KMS-11 (cell line): Measurements from ENCODE around the gene PRDM2.

Source experiments
- H2AFZ ChIP-seq: fragments of 200-600 bp; sonication (generic); 2 replicates; pipeline ENCODE4 v1.6.1; 2016; ENCODE audit warnings: antibody characterized with exemption, mixed run types, low read depth
- H3K27ac ChIP-seq: fragments of 200-600 bp; sonication (generic); 2 replicates; pipeline ENCODE4 v1.6.1; 2016; ENCODE audit warnings: mild to moderate bottlenecking, mixed run types
- H3K27me3 ChIP-seq: fragments of 200-600 bp; sonication (generic); 2 replicates; pipeline ENCODE4 v1.6.1; 2017; ENCODE audit warnings: mild to moderate bottlenecking, low read depth, mixed run types, moderate library complexity; ENCODE audit not compliant: insufficient read depth
- H3K36me3 ChIP-seq: fragments of 200-600 bp; sonication (generic); 2 replicates; pipeline ENCODE4 v1.6.1; 2017; ENCODE audit warnings: mild to moderate bottlenecking, mixed run types; ENCODE audit not compliant: insufficient read depth
- H3K4me1 ChIP-seq: fragments of 200-600 bp; sonication (generic); 2 replicates; pipeline ENCODE4 v1.6.1; 2016; ENCODE audit warnings: mild to moderate bottlenecking, low read depth, mixed run types; ENCODE audit not compliant: poor library complexity, severe bottlenecking
- H3K4me2 ChIP-seq: fragments of 200-600 bp; sonication (generic); 2 replicates; pipeline ENCODE4 v1.7.0; 2016; ENCODE audit warnings: mild to moderate bottlenecking, mixed run types
- H3K4me3 ChIP-seq: fragments of 200-600 bp; sonication (generic); IDR thresholded peaks from 2 replicates; pipeline ENCODE4 v1.6.1; 2017; ENCODE audit warnings: low read depth, low read length, mixed read lengths; ENCODE audit not compliant: insufficient read depth
- H3K79me2 ChIP-seq: fragments of 200-600 bp; sonication (generic); 2 replicates; pipeline ENCODE4 v1.6.1; 2016; ENCODE audit warnings: low read depth, mixed run types; ENCODE audit not compliant: insufficient read depth
- H3K9ac ChIP-seq: fragments of 200-600 bp; sonication (generic); 2 replicates; pipeline ENCODE4 v1.6.1; 2016; ENCODE audit warnings: mild to moderate bottlenecking, mixed run types
- H4K20me1 ChIP-seq: fragments of 200-600 bp; sonication (generic); 2 replicates; pipeline ENCODE4 v1.6.1; 2016; ENCODE audit warnings: mild to moderate bottlenecking, mixed run types; ENCODE audit not compliant: insufficient read depth
- TF ChIP-seq, protein P1 (sequence below): fragments of 200-600 bp; sonication (generic); conservative IDR thresholded peaks from 2 replicates; pipeline ENCODE4 v1.6.1; 2017; ENCODE audit warnings: low read depth, mild to moderate bottlenecking, antibody characterized with exemption, low read length, moderate library complexity, mixed read lengths

Gene PRDM2

DNA sequence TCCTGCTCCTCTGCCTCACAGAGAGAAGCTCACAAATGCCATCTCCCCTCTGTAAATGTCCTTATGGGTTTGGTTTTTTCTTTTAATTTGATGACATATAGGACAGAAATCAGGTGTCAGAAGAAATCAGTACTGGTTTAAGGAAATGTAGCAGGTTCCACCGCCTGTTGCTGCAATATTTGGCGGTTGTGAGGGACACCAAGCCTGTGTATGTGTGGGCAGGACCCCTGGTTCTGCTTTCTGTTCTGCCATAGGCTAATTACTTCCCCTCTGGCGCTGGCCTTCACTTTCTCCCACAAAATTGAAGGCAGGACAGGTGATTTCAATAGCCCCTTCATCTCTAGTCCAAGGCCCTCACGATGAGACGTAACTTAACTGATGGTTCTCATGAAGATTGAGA, 69.2 kb downstream of the PRDM2 start:
- Histone ChIP-seq H3K36me3 (peaks cover 8% of the 10 kb centered on the region), H2AFZ (no peak overlapping the region), H3K4me3 (no peak overlapping the region), H3K4me2 (no peak overlapping the region), H3K9ac (no peak overlapping the region), H3K79me2 (peaks cover 98% of the 10 kb centered on the region), H3K27me3 (no peaks in the 10 kb centered on the region), H4K20me1 (peaks cover under 1% of the 10 kb centered on the region; the same call in 1 of the 2 replicates), H3K27ac (no peak overlapping the region), H3K4me1 (no peaks in the 10 kb centered on the region)
- TF ChIP-seq, protein P1, sequence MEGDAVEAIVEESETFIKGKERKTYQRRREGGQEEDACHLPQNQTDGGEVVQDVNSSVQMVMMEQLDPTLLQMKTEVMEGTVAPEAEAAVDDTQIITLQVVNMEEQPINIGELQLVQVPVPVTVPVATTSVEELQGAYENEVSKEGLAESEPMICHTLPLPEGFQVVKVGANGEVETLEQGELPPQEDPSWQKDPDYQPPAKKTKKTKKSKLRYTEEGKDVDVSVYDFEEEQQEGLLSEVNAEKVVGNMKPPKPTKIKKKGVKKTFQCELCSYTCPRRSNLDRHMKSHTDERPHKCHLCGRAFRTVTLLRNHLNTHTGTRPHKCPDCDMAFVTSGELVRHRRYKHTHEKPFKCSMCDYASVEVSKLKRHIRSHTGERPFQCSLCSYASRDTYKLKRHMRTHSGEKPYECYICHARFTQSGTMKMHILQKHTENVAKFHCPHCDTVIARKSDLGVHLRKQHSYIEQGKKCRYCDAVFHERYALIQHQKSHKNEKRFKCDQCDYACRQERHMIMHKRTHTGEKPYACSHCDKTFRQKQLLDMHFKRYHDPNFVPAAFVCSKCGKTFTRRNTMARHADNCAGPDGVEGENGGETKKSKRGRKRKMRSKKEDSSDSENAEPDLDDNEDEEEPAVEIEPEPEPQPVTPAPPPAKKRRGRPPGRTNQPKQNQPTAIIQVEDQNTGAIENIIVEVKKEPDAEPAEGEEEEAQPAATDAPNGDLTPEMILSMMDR, result no peak

DNA sequence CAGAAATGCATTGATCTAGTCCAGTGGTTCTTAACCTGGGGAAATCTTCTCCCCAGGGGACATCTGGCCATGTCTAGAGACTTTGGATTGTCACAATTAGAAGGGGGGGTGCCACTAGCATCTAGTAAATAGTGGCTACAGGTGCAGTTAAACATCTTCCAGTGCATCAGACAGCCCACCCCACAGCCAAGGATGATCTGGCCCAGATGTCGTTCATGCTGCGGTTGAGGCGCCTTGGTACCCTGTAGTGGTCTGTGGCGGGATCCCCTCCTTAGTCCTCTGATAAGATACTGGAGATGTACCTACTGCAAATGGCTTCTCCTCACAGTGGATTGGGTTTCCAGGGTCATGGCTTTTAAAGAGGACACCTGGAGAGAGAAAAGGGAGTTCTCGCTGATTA, 69.8 kb downstream of the PRDM2 start:
- H4K20me1 ChIP-seq, result no peaks in the 10 kb centered on the region; the same call in 1 of the 2 replicates
- H2AFZ ChIP-seq, result no peak overlapping the region
- H3K9ac ChIP-seq, result no peak overlapping the region
- TF ChIP-seq, protein P1, result no peak
- H3K27ac ChIP-seq, result no peak overlapping the region
- no peaks in the 10 kb centered on the region for H3K4me1 ChIP-seq
- no peak overlapping the region for H3K4me2 ChIP-seq
- peaks cover 95% of the 10 kb centered on the region for H3K79me2 ChIP-seq
- H3K27me3 ChIP-seq, result no peaks in the 10 kb centered on the region
- peaks cover 8% of the 10 kb centered on the region for H3K36me3 ChIP-seq
- H3K4me3 ChIP-seq, result no peak overlapping the region

DNA sequence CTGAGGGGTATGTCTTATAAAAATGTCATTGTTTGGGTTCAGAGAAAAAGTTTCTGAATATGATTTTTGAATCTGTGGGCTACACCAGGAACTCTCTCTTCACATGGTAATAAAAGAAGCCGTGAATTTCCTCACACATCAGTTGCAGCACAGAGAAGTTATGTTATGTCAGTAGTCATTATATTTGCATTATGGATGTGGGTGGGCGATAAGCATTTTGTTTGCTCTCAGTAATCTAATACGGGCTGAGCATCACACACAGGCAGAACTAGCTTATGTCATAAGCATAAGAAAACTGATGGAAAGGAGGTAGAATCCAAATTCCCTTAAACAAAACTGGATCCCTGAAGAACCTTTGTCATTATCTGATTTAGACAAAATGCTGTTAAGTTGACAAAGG, 70.8 kb downstream of the PRDM2 start:
- Histone ChIP-seq H3K4me3 (no peak overlapping the region), H3K27ac (no peak overlapping the region), H3K27me3 (no peaks in the 10 kb centered on the region), H3K4me1 (no peaks in the 10 kb centered on the region), H3K36me3 (peaks cover 8% of the 10 kb centered on the region), H3K9ac (no peak overlapping the region), H3K79me2 (peaks cover 86% of the 10 kb centered on the region), H4K20me1 (no peaks in the 10 kb centered on the region; the same call in 1 of the 2 replicates), H3K4me2 (no peak overlapping the region), H2AFZ (no peak overlapping the region)
- TF ChIP-seq, protein P1, result no peak

DNA sequence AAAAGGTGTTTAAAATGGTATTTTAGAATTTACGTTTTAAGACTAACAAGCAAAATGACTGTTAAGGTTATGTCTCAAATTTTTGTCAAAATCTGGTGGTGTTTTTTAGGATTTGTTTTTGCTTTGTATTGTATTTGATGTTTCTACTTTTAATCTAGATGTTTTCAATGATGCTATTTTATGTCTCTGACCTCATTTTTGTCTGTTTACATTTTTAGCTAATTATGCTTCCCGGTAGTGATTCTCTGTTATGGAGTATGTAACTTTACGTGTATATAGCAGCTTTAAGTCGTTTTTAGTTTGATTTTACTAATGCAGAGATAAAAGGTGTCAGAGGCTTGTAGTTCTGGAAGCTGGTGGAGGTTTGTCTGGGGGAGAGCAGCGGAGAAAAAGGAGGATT, 71.8 kb downstream of the PRDM2 start:
- Histone ChIP-seq H4K20me1 (no peaks in the 10 kb centered on the region; the same call in 1 of the 2 replicates), H3K9ac (no peak overlapping the region), H3K79me2 (peaks cover 76% of the 10 kb centered on the region), H3K4me3 (no peak overlapping the region), H3K27me3 (no peaks in the 10 kb centered on the region), H3K27ac (no peak overlapping the region), H2AFZ (no peak overlapping the region), H3K36me3 (peaks cover 11% of the 10 kb centered on the region), H3K4me2 (no peak overlapping the region), H3K4me1 (no peaks in the 10 kb centered on the region)
- TF ChIP-seq, protein P1, result no peak

DNA sequence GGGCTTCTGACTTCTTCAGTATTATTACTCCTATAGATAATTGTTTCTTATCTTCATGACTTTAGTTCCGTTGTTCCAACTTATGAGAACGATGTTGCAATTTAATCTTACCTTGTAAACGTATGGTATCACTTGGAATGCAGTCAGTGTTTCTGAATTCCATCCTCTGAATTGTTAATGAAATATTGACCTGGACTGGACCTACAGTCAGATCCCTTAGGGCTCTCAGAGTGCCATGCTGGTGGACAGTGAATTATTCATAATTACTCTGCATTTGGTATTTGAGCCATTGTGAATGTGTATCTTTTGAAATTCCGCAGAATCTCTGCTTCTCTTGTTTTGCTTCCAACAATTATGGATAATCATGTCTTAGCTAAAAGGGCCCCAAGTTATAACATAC, 72.3 kb downstream of the PRDM2 start:
- Histone ChIP-seq H3K4me1 (no peaks in the 10 kb centered on the region), H3K79me2 (peaks cover 71% of the 10 kb centered on the region), H3K4me2 (no peak overlapping the region), H3K27me3 (no peaks in the 10 kb centered on the region), H3K9ac (no peak overlapping the region), H4K20me1 (no peaks in the 10 kb centered on the region; the same call in 1 of the 2 replicates), H3K27ac (no peak overlapping the region), H2AFZ (no peak overlapping the region), H3K4me3 (no peak overlapping the region), H3K36me3 (peaks cover 11% of the 10 kb centered on the region)
- TF ChIP-seq, protein P1, result no peak
